Gastroesophageal sphincter (tissue), 3 donors: ENCODE results near the gene CCDC154.

Experiments
- POLR2A ChIP-seq, 2 donors: fragments of 450-650 bp; IDR thresholded peaks; one replicate each; pipeline ENCODE4 v1.6.1; 2017; ENCODE audit warnings: antibody characterized with exemption in 2 of 2, mild to moderate bottlenecking in 2 of 2, moderate library complexity in 1 of 2
- TF ChIP-seq, protein P1 (sequence below), 4 experiments: fragments of 200-600 bp in 2 of 4; fragments of 450-650 bp in 2 of 4; sonication (generic) in 1 of 4; IDR thresholded peaks; one replicate each; pipeline ENCODE4 v1.5.1; 2017 to 2019; ENCODE audit warnings: antibody characterized with exemption in 4 of 4, mild to moderate bottlenecking in 2 of 4, moderate library complexity in 2 of 4

DNA sequence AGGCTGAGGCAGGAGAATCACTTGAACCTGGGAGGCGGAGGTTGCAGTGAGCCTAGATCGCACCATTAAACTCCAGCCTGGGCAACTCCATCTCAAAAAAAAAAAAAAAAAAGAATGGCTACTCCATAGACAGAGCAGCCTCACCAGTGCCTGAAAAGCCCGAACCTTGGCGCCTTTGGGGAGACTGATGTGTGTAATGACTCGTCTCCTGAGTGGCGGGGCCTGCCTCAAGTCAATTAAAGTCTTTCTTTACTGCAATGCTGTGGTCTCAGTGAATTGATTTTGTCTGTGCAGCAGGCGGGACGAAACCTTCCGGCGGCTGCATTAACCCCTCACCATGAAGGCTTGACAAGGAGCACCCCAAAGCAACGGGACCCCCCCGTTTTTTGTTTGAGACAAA lies 20.3 kb downstream of the CCDC154 start:
- TF ChIP-seq, protein P1, sequence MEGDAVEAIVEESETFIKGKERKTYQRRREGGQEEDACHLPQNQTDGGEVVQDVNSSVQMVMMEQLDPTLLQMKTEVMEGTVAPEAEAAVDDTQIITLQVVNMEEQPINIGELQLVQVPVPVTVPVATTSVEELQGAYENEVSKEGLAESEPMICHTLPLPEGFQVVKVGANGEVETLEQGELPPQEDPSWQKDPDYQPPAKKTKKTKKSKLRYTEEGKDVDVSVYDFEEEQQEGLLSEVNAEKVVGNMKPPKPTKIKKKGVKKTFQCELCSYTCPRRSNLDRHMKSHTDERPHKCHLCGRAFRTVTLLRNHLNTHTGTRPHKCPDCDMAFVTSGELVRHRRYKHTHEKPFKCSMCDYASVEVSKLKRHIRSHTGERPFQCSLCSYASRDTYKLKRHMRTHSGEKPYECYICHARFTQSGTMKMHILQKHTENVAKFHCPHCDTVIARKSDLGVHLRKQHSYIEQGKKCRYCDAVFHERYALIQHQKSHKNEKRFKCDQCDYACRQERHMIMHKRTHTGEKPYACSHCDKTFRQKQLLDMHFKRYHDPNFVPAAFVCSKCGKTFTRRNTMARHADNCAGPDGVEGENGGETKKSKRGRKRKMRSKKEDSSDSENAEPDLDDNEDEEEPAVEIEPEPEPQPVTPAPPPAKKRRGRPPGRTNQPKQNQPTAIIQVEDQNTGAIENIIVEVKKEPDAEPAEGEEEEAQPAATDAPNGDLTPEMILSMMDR (IDR thresholded peaks at IDR 0.05): no peak
- TF ChIP-seq POLR2A (IDR thresholded peaks at IDR 0.05): no peak
